ENCODE results near the gene EID1.
A peak's percentile ranks its signal among the peaks of the same experiment; 100 is the strongest.

Gene EID1

GRCh38 chr15:48859426-48859825, 18.5 kb upstream of the EID1 start:
- no peak overlapping the region for H3K27ac ChIP-seq (replicated peaks)
- no peak overlapping the region for H3K4me3 ChIP-seq (replicated peaks; ENCODE audit: insufficient read depth, low read length)
- H3K27me3 ChIP-seq (ENCODE audit: insufficient read depth, poor library complexity, severe bottlenecking) = no peaks in the 10 kb centered on the region
- no peak for TF ChIP-seq SPI1 (IDR thresholded peaks at IDR 0.05; ENCODE audit: borderline replicate concordance, low read depth)
- TF ChIP-seq POLR2AphosphoS5 (IDR thresholded peaks at IDR 0.05; ENCODE audit: low read depth) = no peak
- no peak for DNase-seq (ENCODE audit: low read depth in 1 of 2, low spot score in 1 of 2)

GRCh38 chr15:48861813-48862431, 16.0 kb upstream of the EID1 start:
- H3K4me3 ChIP-seq (replicated peaks; ENCODE audit: insufficient read depth, low read length) = no peak overlapping the region
- TF ChIP-seq CTCF (IDR thresholded peaks at IDR 0.05; ENCODE audit: insufficient read depth, low read length) (peak; percentile 46), POLR2AphosphoS5 (IDR thresholded peaks at IDR 0.05; ENCODE audit: low read depth) (no peak)
- peak overlapping the region; percentile 22 for H3K27ac ChIP-seq (replicated peaks)
- no peaks in the 10 kb centered on the region for H3K27me3 ChIP-seq (ENCODE audit: insufficient read depth, poor library complexity, severe bottlenecking)
- DNase-seq (ENCODE audit: low read depth in 1 of 2, low spot score in 1 of 2) = peak in 1 of 2 experiments; percentile 63

- TF ChIP-seq POLR2AphosphoS5 (IDR thresholded peaks at IDR 0.05; ENCODE audit: low read depth) = no peak
- TF ChIP-seq CTCF (IDR thresholded peaks at IDR 0.05; ENCODE audit: insufficient read depth, low read length) = no peak
- peak; percentile 87 for TF ChIP-seq SPI1 (IDR thresholded peaks at IDR 0.05; ENCODE audit: borderline replicate concordance, low read depth)
- peak; percentile 78 to 88 for DNase-seq (ENCODE audit: low read depth in 1 of 2, low spot score in 1 of 2)
- no peaks in the 10 kb centered on the region for H3K27me3 ChIP-seq (ENCODE audit: insufficient read depth, poor library complexity, severe bottlenecking)
- peak overlapping the region; percentile 22; the same call in 1 of the 2 replicates for H3K27ac ChIP-seq (replicated peaks)
- no peak overlapping the region for H3K4me3 ChIP-seq (replicated peaks; ENCODE audit: insufficient read depth, low read length)
Measured at GRCh38 chr15:48862705-48863104, 15.2 kb upstream of the EID1 start.

- Histone ChIP-seq H3K27ac (replicated peaks) (no peak overlapping the region), H3K27me3 (ENCODE audit: insufficient read depth, poor library complexity, severe bottlenecking) (no peaks in the 10 kb centered on the region), H3K4me3 (replicated peaks; ENCODE audit: insufficient read depth, low read length) (no peak overlapping the region)
- TF ChIP-seq GABPA (IDR thresholded peaks at IDR 0.05; ENCODE audit: low read depth) (no peak), SPI1 (IDR thresholded peaks at IDR 0.05; ENCODE audit: borderline replicate concordance, low read depth) (no peak), CTCF (IDR thresholded peaks at IDR 0.05; ENCODE audit: insufficient read depth, low read length) (no peak), POLR2AphosphoS5 (IDR thresholded peaks at IDR 0.05; ENCODE audit: low read depth) (no peak), REST (IDR thresholded peaks at IDR 0.05; ENCODE audit: insufficient replicate concordance, low read depth) (no peak)
- DNase-seq (ENCODE audit: low read depth in 1 of 2, low spot score in 1 of 2) = no peak
Measured at GRCh38 chr15:48865370-48866079, 12.4 kb upstream of the EID1 start.

GRCh38 chr15:48866141-48866563, 11.8 kb upstream of the EID1 start:
- Histone ChIP-seq H3K27ac (replicated peaks) (no peak overlapping the region), H3K4me3 (replicated peaks; ENCODE audit: insufficient read depth, low read length) (no peak overlapping the region), H3K27me3 (ENCODE audit: insufficient read depth, poor library complexity, severe bottlenecking) (no peaks in the 10 kb centered on the region)
- TF ChIP-seq POLR2AphosphoS5 (IDR thresholded peaks at IDR 0.05; ENCODE audit: low read depth) (no peak), REST (IDR thresholded peaks at IDR 0.05; ENCODE audit: insufficient replicate concordance, low read depth) (no peak), SPI1 (IDR thresholded peaks at IDR 0.05; ENCODE audit: borderline replicate concordance, low read depth) (no peak), GABPA (IDR thresholded peaks at IDR 0.05; ENCODE audit: low read depth) (no peak), CTCF (IDR thresholded peaks at IDR 0.05; ENCODE audit: insufficient read depth, low read length) (no peak)
- DNase-seq (ENCODE audit: low read depth in 1 of 2, low spot score in 1 of 2) = no peak

Measured in HL-60 (cell line).